Measurements from ENCODE around the gene USP9X. TPM values are rescaled to one million over a fixed set of nuclear protein-coding genes. Genes with fewer than 3 reads are reported as not detected.

USP9X gene
- total RNA-seq, 1 donor from 2014 or later = 59.4 TPM

GRCh38 chrX:41087201-41087600, 2.0 kb downstream of the USP9X start:
- Mint-ChIP-seq H3K9me3 (no peaks in the 10 kb centered on the region), H3K4me3 (peak overlapping the region; percentile 96), H3K27me3 (no peaks in the 10 kb centered on the region), H3K36me3 (no peaks in the 10 kb centered on the region), H3K27ac (peak overlapping the region; percentile 90), H3K4me1 (ENCODE audit: unreplicated experiment) (peaks cover 22% of the 10 kb centered on the region)
- no peak for DNase-seq (ENCODE audit: extremely low spot score, unreplicated experiment)
- TF ChIP-seq, protein P1, sequence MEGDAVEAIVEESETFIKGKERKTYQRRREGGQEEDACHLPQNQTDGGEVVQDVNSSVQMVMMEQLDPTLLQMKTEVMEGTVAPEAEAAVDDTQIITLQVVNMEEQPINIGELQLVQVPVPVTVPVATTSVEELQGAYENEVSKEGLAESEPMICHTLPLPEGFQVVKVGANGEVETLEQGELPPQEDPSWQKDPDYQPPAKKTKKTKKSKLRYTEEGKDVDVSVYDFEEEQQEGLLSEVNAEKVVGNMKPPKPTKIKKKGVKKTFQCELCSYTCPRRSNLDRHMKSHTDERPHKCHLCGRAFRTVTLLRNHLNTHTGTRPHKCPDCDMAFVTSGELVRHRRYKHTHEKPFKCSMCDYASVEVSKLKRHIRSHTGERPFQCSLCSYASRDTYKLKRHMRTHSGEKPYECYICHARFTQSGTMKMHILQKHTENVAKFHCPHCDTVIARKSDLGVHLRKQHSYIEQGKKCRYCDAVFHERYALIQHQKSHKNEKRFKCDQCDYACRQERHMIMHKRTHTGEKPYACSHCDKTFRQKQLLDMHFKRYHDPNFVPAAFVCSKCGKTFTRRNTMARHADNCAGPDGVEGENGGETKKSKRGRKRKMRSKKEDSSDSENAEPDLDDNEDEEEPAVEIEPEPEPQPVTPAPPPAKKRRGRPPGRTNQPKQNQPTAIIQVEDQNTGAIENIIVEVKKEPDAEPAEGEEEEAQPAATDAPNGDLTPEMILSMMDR (conservative IDR thresholded peaks at IDR 0.05) = no peak

DNA sequence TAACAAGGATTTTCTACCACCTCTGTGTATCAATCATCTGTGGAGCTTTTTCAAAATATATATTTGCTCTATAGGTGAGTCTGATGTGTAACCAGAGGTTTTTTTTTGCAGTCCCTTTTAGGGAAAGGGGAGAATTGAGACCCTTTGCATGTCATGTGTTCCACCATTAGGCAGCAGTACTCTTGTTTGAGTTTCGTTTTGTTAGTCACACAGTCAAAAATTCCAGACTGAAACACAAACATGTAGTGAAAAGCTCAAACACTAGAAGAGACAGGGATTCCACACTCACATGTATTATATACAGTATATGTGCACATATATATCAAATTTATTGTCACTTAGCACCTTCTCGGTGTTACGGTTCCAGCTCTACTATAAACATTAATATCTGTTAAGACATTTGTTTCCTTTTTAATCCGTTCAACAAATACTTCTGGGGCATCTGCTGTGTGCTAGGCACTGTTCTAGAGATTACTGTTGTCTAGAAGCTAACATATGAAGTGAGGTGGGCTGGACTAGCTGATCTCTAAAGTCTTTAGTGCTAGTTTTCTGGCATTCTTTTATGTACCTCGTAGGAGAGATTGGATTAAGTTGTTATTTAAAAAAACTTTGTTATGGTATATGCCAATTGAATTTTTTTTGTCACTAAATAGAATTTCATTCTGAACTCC, 5.5 kb downstream of the USP9X start:
- H3K4me3 Mint-ChIP-seq = no peak overlapping the region
- peak overlapping the region; percentile 25 for H3K27ac Mint-ChIP-seq
- no peaks in the 10 kb centered on the region for H3K27me3 Mint-ChIP-seq
- H3K4me1 Mint-ChIP-seq (ENCODE audit: unreplicated experiment) = peaks cover 33% of the 10 kb centered on the region
- no peak for DNase-seq (ENCODE audit: extremely low spot score, unreplicated experiment)
- no peaks in the 10 kb centered on the region for H3K36me3 Mint-ChIP-seq
- TF ChIP-seq, protein P1 (conservative IDR thresholded peaks at IDR 0.05) = no peak
- no peaks in the 10 kb centered on the region for H3K9me3 Mint-ChIP-seq

GRCh38 chrX:41092776-41093175, 7.5 kb downstream of the USP9X start:
- Mint-ChIP-seq H3K27me3 (no peaks in the 10 kb centered on the region), H3K4me3 (no peak overlapping the region), H3K27ac (no peak overlapping the region), H3K9me3 (no peaks in the 10 kb centered on the region), H3K36me3 (no peaks in the 10 kb centered on the region), H3K4me1 (ENCODE audit: unreplicated experiment) (peaks cover 34% of the 10 kb centered on the region)
- TF ChIP-seq, protein P1 (conservative IDR thresholded peaks at IDR 0.05) = no peak
- DNase-seq (ENCODE audit: extremely low spot score, unreplicated experiment) = no peak

DNA sequence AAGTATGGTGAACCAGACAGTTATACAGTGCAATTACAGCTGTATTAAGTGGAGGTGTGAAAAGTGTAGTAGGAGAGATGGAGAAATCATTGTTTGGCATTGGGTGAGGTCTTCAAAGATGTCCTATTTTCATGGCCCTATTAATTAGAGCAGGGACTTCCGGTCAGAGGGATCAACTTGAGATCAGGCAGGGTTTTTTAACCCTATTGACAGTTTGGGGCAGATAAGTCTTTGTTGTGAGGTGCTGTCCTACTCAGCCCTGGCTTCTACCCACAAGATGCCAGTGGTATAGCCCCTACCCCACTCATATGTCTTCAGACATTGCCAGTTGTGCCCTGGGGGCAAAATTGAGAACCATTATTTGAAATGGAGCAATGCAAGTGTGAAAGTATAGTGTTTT, 9.9 kb downstream of the USP9X start:
- Mint-ChIP-seq H3K36me3 (peaks cover 4% of the 10 kb centered on the region), H3K27me3 (no peaks in the 10 kb centered on the region), H3K9me3 (no peaks in the 10 kb centered on the region), H3K4me3 (no peak overlapping the region), H3K27ac (peak overlapping the region; percentile 28), H3K4me1 (ENCODE audit: unreplicated experiment) (peaks cover 18% of the 10 kb centered on the region)
- DNase-seq (ENCODE audit: extremely low spot score, unreplicated experiment) = no peak
- TF ChIP-seq, protein P1 (conservative IDR thresholded peaks at IDR 0.05) = no peak

- DNase-seq (ENCODE audit: extremely low spot score, unreplicated experiment) = no peak
- Mint-ChIP-seq H3K4me1 (ENCODE audit: unreplicated experiment) (peaks cover 16% of the 10 kb centered on the region), H3K27me3 (no peaks in the 10 kb centered on the region), H3K27ac (peak overlapping the region; percentile 26), H3K4me3 (no peak overlapping the region), H3K9me3 (no peaks in the 10 kb centered on the region), H3K36me3 (peaks cover 4% of the 10 kb centered on the region)
- TF ChIP-seq, protein P1 (conservative IDR thresholded peaks at IDR 0.05) = no peak
Measured at GRCh38 chrX:41095908-41096307, 10.7 kb downstream of the USP9X start.
